Measurements from ENCODE around the gene VTI1B. TPM values are rescaled to one million over a fixed set of nuclear protein-coding genes. Genes with fewer than 3 reads are reported as not detected.

Gene VTI1B
- total RNA-seq, 4 donors from 2014 or later: 82.0 to 178 (median 99.8) TPM

DNA sequence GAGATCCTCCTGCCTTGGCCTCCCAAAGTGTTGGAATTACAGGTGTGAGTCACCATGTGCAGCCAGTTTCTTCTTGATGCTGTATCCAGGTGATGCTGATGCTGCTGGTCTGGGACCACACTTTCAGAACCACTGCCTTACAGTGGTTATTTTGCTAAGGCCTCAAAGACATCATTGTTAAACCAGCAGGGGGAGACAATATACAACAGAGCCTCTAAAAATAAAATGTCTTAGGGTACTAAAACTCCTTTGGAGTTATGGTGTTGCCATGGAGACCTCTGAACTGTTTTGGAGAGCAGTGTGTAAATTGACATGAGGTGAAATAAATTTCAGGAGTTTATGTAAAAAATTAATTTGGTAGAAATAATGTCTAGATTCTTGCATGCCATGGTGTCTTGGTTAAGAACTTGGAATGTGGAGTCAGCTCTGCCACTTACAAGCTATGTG lies 55.8 kb downstream of the VTI1B start:
- no peak overlapping the region for H3K4me3 ChIP-seq (replicated peaks in 1 of 3)
- H3K27ac ChIP-seq: peak overlapping the region; percentile 87 to 93 (median 92)
- H3K36me3 ChIP-seq: no peaks in the 10 kb centered on the region
- intact Hi-C loops (cut with DNase I): loop anchor here (10.0 kb wide), 1 partner anchor 46 kb away; no protein-coding TSS in a partner anchor
- no peaks in the 10 kb centered on the region for H3K27me3 ChIP-seq
- TF ChIP-seq POLR2A (IDR thresholded peaks at IDR 0.05): no peak
- TF ChIP-seq, protein P1, sequence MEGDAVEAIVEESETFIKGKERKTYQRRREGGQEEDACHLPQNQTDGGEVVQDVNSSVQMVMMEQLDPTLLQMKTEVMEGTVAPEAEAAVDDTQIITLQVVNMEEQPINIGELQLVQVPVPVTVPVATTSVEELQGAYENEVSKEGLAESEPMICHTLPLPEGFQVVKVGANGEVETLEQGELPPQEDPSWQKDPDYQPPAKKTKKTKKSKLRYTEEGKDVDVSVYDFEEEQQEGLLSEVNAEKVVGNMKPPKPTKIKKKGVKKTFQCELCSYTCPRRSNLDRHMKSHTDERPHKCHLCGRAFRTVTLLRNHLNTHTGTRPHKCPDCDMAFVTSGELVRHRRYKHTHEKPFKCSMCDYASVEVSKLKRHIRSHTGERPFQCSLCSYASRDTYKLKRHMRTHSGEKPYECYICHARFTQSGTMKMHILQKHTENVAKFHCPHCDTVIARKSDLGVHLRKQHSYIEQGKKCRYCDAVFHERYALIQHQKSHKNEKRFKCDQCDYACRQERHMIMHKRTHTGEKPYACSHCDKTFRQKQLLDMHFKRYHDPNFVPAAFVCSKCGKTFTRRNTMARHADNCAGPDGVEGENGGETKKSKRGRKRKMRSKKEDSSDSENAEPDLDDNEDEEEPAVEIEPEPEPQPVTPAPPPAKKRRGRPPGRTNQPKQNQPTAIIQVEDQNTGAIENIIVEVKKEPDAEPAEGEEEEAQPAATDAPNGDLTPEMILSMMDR (IDR thresholded peaks at IDR 0.05): peak; percentile 25 to 74 (median 62)
- no peaks in the 10 kb centered on the region for H3K9me3 ChIP-seq
- DNase-seq: no peak
- H3K4me1 ChIP-seq: peaks cover 35 to 49% of the 10 kb centered on the region in 2 donors

DNA sequence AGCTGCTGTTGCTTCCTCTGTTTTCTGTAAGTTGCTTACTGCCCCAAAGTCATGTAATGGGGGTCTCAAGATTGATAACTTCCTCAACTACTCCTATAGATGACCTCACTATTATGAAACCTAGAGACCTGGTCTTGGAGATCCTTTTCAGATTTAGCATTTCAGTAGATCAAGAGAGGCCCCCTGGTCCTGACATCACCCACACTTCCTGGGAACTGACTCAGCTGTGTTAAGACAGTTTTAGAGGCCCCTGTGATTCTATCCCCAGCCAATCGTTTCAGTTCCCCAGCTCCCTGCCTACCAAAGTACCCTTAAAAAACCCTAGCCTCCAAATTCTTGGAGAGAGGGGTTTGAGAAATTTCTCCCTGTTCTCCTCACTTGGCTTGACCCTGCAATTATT lies 63.9 kb downstream of the VTI1B start:
- intact Hi-C loops (cut with DNase I): loop anchor here (10.0 kb wide), 1 partner anchor 54 kb away; no protein-coding TSS in a partner anchor
- DNase-seq: no peak
- Histone ChIP-seq H3K27me3 (no peaks in the 10 kb centered on the region), H3K36me3 (no peaks in the 10 kb centered on the region), H3K27ac (no peak overlapping the region), H3K4me3 (replicated peaks in 1 of 3) (no peak overlapping the region), H3K9me3 (no peaks in the 10 kb centered on the region), H3K4me1 (peaks cover 5 to 10% of the 10 kb centered on the region in 2 donors)
- TF ChIP-seq POLR2A (IDR thresholded peaks at IDR 0.05): no peak
- TF ChIP-seq, protein P1 (IDR thresholded peaks at IDR 0.05): no peak
- 79 to 83% methylated on average over 1 of the region's 1 CpG for WGBS, 2 donors

DNA sequence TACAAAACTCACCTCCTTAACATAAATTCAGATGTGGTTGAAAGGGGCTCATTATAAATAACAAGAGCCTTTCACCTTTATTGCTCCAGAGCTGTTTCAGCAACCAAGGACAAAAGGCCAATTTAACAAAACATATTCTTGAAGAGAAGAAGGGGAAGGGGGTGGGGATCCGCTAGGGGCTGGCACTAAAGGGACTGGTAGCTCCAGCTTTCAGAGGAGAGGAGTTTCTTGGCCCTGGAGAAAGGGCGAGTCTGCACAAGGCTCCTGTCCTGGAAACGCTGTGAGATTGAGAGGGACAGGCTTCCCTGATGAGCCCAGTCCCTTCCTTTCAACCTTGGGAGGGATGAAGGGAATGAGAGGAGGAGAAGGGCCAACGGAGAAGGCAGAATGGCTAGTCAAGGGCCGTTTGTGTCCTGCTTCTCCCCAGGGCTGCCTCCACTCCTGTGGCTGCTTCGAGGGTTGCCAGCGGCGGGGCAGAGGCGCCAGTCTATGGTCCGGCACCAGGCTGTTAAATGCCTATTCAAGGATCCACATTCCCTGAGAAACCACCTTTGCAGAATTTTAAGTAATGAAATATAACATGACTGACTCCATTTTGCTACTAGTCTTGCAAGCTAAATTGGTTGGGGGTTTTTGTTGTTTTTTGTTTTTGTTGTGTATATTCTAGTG lies 64.7 kb downstream of the VTI1B start:
- Histone ChIP-seq H3K27ac (no peak overlapping the region), H3K4me1 (peaks cover 5 to 10% of the 10 kb centered on the region in 2 donors), H3K36me3 (no peaks in the 10 kb centered on the region), H3K27me3 (no peaks in the 10 kb centered on the region), H3K4me3 (replicated peaks in 1 of 3) (no peak overlapping the region), H3K9me3 (no peaks in the 10 kb centered on the region)
- TF ChIP-seq, protein P1 (IDR thresholded peaks at IDR 0.05): no peak
- TF ChIP-seq POLR2A (IDR thresholded peaks at IDR 0.05): no peak
- intact Hi-C loops (cut with DNase I): loop anchor here (10.0 kb wide), 1 partner anchor 55 kb away; no protein-coding TSS in a partner anchor
- 76 to 78% methylated on average over 10 of the region's 10 CpGs for WGBS, 2 donors
- DNase-seq: no peak

DNA sequence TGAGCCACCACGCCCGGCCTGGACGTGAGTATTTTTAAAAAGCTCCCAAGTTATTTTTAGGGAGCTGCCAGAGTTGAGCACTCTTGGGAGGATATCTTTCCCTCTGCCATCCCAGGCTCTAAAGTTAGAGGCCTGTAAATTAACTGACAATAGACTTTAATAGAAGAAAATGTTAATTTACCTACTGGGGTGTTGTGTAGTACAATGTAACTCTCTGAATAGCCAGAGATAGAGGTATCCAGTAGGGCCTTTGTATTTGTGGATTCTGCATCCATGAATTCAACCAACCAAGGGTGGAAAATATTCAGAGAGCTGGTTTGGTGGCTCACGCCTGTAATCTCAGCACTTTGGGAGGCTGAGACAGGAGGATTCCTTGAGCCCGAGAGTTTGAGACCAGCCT lies 66.8 kb downstream of the VTI1B start:
- H3K9me3 ChIP-seq: no peaks in the 10 kb centered on the region
- WGBS, 2 donors: 87 to 92% methylated on average over 5 of the region's 5 CpGs
- H3K27me3 ChIP-seq: no peaks in the 10 kb centered on the region
- intact Hi-C loops (cut with DNase I): no loop called here
- DNase-seq: no peak
- H3K4me1 ChIP-seq: peaks cover 0 to 7% of the 10 kb centered on the region in 2 donors
- no peaks in the 10 kb centered on the region for H3K36me3 ChIP-seq
- H3K4me3 ChIP-seq (replicated peaks in 1 of 3): no peak overlapping the region
- TF ChIP-seq, protein P1 (IDR thresholded peaks at IDR 0.05): no peak
- TF ChIP-seq POLR2A (IDR thresholded peaks at IDR 0.05): no peak
- no peak overlapping the region for H3K27ac ChIP-seq

DNA sequence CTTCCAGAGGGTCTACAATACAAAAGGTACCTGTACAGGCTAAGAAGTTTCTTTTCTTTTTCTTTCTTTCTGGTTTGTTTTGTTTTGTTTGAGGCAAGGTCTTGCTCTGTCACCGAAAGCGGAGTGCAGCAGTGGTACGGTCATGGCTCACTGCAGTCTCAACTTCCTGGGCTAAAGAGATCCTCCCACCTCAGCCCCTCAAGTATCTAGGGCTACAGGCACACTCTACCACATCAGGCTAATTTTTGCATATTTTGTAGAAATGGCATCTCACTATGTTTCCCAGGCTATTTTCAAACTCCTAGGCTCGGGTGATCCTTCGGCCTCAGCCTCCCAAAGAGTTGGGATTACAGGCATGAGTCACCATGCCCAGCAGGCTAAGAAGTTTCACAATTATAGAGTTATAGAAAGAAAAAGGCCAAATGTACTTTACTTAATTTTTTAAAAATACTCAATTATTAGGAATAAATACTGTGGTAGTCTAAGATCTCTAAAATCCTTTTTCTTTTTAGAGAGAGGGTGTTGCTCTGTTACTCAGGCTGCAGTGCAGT lies 71.4 kb downstream of the VTI1B start:
- intact Hi-C loops (cut with DNase I): no loop called here
- Histone ChIP-seq H3K4me3 (replicated peaks in 1 of 3) (no peak overlapping the region), H3K9me3 (no peaks in the 10 kb centered on the region), H3K36me3 (no peaks in the 10 kb centered on the region), H3K27me3 (no peaks in the 10 kb centered on the region), H3K27ac (peak overlapping the region; percentile 90 to 96 (median 95)), H3K4me1 (peaks cover 13 to 23% of the 10 kb centered on the region in 2 donors)
- peak; percentile 86 to 90 for DNase-seq
- TF ChIP-seq, protein P1 (IDR thresholded peaks at IDR 0.05): no peak
- TF ChIP-seq POLR2A (IDR thresholded peaks at IDR 0.05): peak in 1 of 2 donors; percentile 51
- WGBS, 2 donors: 24 to 33% methylated on average over 5 of the region's 5 CpGs
